HepG2 (cell line): Measurements from ENCODE around the gene CAPS. TPM values are rescaled to one million over a fixed set of nuclear protein-coding genes. Genes with fewer than 3 reads are reported as not detected.

Source experiments
- PRMT3 ChIP-seq: sonication (generic); formaldehyde crosslinking; IDR thresholded peaks from 2 replicates; pipeline ENCODE4 v1.8.1; 2022; ENCODE audit warnings: low read depth, mild to moderate bottlenecking, moderate library complexity, missing genetic modification reagents, borderline replicate concordance
- RFX1 ChIP-seq: fragments of 450-650 bp; IDR thresholded peaks from 2 replicates; pipeline ENCODE4 v1.6.1; 2017
- SCMH1 ChIP-seq: sonication (generic); formaldehyde crosslinking; IDR thresholded peaks from 2 replicates; pipeline ENCODE4 v1.9.0; 2021; ENCODE audit warnings: missing genetic modification reagents, mild to moderate bottlenecking, borderline replicate concordance
- ZSCAN12 ChIP-seq: sonication (generic); formaldehyde crosslinking; IDR thresholded peaks from 2 replicates; pipeline ENCODE4 v1.9.0; 2021; ENCODE audit warnings: mild to moderate bottlenecking, missing genetic modification reagents
- ZSCAN20 ChIP-seq: sonication (generic); formaldehyde crosslinking; IDR thresholded peaks from 2 replicates; pipeline ENCODE4 v1.4.0; 2020; ENCODE audit warnings: missing genetic modification reagents, mild to moderate bottlenecking, borderline replicate concordance
- polyA plus RNA-seq, 8 experiments: library from polyadenylated mRNA; depleted of rRNA in 3 of 8; stranded (reverse) in 7 of 8; unstranded in 1 of 8; fragments of >200 nt; fragmentation: Illumina TruSeq in 4 of 8; extraction: Trizol in 4 of 8; gene quantifications; 2 replicates each; pipeline versions ENCODE4 v1.2.1 to v1.2.3, GENCODE V29; 2011 to 2016; ENCODE audit warnings: low read depth in 4 of 8, missing spikeins in 1 of 8, mixed read lengths in 1 of 8; ENCODE audit not compliant: insufficient read depth in 1 of 8
- total RNA-seq, 5 experiments: library from RNA; depleted of rRNA; stranded (reverse); fragments of >200 nt; fragmentation: Illumina TruSeq; extraction: Trizol; gene quantifications; 2 replicates each; pipeline ENCODE4 v1.2.3, GENCODE V29; 2016; ENCODE audit warnings: low read depth in 1 of 5
- TF ChIP-seq, protein P1 (sequence below): sonication (generic); formaldehyde crosslinking; IDR thresholded peaks from 2 replicates; pipeline ENCODE4 v1.5.1; 2020; ENCODE audit warnings: missing genetic modification reagents, mild to moderate bottlenecking, borderline replicate concordance
- TF ChIP-seq, protein P2 (sequence below): fragments of 450-650 bp; IDR thresholded peaks from 2 replicates; pipeline ENCODE4 v1.6.1; 2017
- TF ChIP-seq, protein P3 (sequence below): sonication (generic); formaldehyde crosslinking; IDR thresholded peaks from 2 replicates; pipeline ENCODE4 v1.5.0; 2020; ENCODE audit warnings: mild to moderate bottlenecking, missing genetic modification reagents, borderline replicate concordance
- TF ChIP-seq, protein P4 (sequence below): IDR thresholded peaks from 2 replicates; pipeline ENCODE4 v1.6.1; 2016; ENCODE audit warnings: low read depth, borderline replicate concordance
- TF ChIP-seq, protein P5 (sequence below): sonication (generic); formaldehyde crosslinking; IDR thresholded peaks from 2 replicates; pipeline ENCODE4 v1.8.1; 2023; ENCODE audit warnings: missing genetic modification reagents, inconsistent platforms, borderline replicate concordance
- TF ChIP-seq, protein P6 (sequence below): sonication (generic); formaldehyde crosslinking; IDR thresholded peaks from 2 replicates; pipeline ENCODE4 v1.9.0; 2021; ENCODE audit warnings: mild to moderate bottlenecking, missing genetic modification reagents

CAPS gene
- total and polyA plus RNA-seq, 2 of the 13 experiments (the other 11 are each of a cell fraction or from before 2014, with no cell fraction given), result 3.1 TPM

DNA sequence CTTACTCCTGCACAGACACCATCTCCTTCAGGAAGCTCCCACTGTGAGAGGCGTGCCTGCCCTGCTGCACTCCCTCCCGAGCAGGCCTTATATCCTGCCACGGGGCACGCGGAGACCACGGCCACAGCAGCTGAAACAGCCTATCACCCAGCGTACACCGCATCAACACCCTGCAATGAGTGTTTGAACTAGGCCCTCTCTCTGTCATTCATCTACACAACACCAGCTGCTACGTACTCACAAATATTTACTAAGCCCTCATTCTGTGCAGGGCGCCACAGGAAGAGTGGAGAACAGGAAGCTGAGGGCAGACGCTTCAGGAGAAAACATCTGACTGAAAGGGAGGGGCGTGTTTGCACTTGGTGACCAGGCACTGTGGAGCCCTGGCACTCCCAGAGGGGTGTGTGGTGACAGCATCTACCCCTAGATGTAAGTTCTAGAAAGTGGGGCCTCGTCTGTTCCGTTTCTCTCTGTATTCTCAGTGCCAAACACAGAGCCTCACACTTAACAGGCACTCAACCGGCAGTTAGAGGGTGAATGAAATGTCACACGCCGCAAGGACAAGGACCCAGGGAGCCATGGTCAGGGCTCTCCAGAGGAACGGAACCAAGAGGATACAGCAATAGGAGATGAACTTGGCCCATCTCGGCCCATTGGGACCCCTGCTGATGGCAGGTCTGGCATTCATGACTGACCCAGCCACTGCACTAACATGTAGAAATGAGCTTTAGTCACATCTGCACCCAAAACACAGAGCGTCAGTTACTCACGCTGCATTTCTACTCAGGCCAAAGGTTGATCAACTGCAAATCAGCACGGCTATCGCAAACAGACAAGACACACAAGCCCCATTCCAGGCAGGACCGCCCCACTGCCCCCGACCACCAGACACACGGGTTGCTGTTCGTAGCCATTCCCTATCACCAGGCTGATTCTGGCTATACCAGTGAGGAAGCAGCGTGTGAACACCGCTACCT lies 48.2 kb downstream of the CAPS start (continued):
- TF ChIP-seq, protein P1, sequence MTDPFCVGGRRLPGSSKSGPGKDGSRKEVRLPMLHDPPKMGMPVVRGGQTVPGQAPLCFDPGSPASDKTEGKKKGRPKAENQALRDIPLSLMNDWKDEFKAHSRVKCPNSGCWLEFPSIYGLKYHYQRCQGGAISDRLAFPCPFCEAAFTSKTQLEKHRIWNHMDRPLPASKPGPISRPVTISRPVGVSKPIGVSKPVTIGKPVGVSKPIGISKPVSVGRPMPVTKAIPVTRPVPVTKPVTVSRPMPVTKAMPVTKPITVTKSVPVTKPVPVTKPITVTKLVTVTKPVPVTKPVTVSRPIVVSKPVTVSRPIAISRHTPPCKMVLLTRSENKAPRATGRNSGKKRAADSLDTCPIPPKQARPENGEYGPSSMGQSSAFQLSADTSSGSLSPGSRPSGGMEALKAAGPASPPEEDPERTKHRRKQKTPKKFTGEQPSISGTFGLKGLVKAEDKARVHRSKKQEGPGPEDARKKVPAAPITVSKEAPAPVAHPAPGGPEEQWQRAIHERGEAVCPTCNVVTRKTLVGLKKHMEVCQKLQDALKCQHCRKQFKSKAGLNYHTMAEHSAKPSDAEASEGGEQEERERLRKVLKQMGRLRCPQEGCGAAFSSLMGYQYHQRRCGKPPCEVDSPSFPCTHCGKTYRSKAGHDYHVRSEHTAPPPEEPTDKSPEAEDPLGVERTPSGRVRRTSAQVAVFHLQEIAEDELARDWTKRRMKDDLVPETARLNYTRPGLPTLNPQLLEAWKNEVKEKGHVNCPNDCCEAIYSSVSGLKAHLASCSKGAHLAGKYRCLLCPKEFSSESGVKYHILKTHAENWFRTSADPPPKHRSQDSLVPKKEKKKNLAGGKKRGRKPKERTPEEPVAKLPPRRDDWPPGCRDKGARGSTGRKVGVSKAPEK (CRISPR knock-in tag), result no peak
- TF ChIP-seq, protein P2, sequence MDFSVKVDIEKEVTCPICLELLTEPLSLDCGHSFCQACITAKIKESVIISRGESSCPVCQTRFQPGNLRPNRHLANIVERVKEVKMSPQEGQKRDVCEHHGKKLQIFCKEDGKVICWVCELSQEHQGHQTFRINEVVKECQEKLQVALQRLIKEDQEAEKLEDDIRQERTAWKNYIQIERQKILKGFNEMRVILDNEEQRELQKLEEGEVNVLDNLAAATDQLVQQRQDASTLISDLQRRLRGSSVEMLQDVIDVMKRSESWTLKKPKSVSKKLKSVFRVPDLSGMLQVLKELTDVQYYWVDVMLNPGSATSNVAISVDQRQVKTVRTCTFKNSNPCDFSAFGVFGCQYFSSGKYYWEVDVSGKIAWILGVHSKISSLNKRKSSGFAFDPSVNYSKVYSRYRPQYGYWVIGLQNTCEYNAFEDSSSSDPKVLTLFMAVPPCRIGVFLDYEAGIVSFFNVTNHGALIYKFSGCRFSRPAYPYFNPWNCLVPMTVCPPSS, result no peak
- TF ChIP-seq SCMH1 (CRISPR knock-in tag), result no peak
- TF ChIP-seq, protein P3, sequence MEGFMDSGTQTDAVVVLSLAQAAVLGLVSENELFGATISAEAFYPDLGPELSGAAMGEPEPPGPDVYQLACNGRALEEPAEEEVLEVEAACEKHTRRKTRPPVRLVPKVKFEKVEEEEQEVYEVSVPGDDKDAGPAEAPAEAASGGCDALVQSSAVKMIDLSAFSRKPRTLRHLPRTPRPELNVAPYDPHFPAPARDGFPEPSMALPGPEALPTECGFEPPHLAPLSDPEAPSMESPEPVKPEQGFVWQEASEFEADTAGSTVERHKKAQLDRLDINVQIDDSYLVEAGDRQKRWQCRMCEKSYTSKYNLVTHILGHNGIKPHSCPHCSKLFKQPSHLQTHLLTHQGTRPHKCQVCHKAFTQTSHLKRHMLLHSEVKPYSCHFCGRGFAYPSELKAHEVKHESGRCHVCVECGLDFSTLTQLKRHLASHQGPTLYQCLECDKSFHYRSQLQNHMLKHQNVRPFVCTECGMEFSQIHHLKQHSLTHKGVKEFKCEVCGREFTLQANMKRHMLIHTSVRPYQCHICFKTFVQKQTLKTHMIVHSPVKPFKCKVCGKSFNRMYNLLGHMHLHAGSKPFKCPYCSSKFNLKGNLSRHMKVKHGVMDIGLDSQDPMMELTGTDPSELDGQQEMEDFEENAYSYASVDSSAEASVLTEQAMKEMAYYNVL (CRISPR knock-in tag), result peak; percentile 96
- TF ChIP-seq, protein P4, sequence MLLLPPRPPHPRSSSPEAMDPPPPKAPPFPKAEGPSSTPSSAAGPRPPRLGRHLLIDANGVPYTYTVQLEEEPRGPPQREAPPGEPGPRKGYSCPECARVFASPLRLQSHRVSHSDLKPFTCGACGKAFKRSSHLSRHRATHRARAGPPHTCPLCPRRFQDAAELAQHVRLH (CRISPR knock-in tag), result peak; percentile 81
- no peak for TF ChIP-seq RFX1
- no peak for TF ChIP-seq ZSCAN20 (CRISPR knock-in tag)
- TF ChIP-seq PRMT3 (CRISPR knock-in tag), result 0 out of 2 replicates have a peak, but pooled peaks have one; percentile 60
- TF ChIP-seq, protein P5, sequence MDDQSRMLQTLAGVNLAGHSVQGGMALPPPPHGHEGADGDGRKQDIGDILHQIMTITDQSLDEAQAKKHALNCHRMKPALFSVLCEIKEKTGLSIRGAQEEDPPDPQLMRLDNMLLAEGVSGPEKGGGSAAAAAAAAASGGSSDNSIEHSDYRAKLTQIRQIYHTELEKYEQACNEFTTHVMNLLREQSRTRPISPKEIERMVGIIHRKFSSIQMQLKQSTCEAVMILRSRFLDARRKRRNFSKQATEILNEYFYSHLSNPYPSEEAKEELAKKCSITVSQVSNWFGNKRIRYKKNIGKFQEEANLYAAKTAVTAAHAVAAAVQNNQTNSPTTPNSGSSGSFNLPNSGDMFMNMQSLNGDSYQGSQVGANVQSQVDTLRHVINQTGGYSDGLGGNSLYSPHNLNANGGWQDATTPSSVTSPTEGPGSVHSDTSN (CRISPR knock-in tag), result no peak
- TF ChIP-seq, protein P6, sequence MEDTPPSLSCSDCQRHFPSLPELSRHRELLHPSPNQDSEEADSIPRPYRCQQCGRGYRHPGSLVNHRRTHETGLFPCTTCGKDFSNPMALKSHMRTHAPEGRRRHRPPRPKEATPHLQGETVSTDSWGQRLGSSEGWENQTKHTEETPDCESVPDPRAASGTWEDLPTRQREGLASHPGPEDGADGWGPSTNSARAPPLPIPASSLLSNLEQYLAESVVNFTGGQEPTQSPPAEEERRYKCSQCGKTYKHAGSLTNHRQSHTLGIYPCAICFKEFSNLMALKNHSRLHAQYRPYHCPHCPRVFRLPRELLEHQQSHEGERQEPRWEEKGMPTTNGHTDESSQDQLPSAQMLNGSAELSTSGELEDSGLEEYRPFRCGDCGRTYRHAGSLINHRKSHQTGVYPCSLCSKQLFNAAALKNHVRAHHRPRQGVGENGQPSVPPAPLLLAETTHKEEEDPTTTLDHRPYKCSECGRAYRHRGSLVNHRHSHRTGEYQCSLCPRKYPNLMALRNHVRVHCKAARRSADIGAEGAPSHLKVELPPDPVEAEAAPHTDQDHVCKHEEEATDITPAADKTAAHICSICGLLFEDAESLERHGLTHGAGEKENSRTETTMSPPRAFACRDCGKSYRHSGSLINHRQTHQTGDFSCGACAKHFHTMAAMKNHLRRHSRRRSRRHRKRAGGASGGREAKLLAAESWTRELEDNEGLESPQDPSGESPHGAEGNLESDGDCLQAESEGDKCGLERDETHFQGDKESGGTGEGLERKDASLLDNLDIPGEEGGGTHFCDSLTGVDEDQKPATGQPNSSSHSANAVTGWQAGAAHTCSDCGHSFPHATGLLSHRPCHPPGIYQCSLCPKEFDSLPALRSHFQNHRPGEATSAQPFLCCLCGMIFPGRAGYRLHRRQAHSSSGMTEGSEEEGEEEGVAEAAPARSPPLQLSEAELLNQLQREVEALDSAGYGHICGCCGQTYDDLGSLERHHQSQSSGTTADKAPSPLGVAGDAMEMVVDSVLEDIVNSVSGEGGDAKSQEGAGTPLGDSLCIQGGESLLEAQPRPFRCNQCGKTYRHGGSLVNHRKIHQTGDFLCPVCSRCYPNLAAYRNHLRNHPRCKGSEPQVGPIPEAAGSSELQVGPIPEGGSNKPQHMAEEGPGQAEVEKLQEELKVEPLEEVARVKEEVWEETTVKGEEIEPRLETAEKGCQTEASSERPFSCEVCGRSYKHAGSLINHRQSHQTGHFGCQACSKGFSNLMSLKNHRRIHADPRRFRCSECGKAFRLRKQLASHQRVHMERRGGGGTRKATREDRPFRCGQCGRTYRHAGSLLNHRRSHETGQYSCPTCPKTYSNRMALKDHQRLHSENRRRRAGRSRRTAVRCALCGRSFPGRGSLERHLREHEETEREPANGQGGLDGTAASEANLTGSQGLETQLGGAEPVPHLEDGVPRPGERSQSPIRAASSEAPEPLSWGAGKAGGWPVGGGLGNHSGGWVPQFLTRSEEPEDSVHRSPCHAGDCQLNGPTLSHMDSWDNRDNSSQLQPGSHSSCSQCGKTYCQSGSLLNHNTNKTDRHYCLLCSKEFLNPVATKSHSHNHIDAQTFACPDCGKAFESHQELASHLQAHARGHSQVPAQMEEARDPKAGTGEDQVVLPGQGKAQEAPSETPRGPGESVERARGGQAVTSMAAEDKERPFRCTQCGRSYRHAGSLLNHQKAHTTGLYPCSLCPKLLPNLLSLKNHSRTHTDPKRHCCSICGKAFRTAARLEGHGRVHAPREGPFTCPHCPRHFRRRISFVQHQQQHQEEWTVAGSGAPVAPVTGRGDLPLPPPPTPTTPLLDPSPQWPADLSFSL (CRISPR knock-in tag), result peak; percentile 31; the same call in 1 of the 2 replicates
- TF ChIP-seq ZSCAN12 (CRISPR knock-in tag), result no peak
